ENCODE results near the gene CHRND.
"Not testable (repeated sequence)": the region's sequence is repeated elsewhere in the genome, so short reads cannot be mapped to it uniquely, and the experiment has no call there.

The CHRND gene

GRCh38 chr2:232525199-232525598 lies 761 bp upstream of the CHRND start:
- no peak for DNase-seq (ENCODE audit: low read depth in 1 of 2, low spot score in 1 of 2)

GRCh38 chr2:232526372-232526941 lies 497 bp downstream of the CHRND start:
- DNase-seq (ENCODE audit: low read depth in 1 of 2, low spot score in 1 of 2) = no peak

GRCh38 chr2:232527905-232528470 lies 2.0 kb downstream of the CHRND start:
- DNase-seq (ENCODE audit: low read depth in 1 of 2, low spot score in 1 of 2) = no peak

GRCh38 chr2:232528746-232529460 lies 2.9 kb downstream of the CHRND start:
- DNase-seq (ENCODE audit: low read depth in 1 of 2, low spot score in 1 of 2) = no peak

- DNase-seq (ENCODE audit: low read depth in 1 of 2, low spot score in 1 of 2) = no peak
Measured at GRCh38 chr2:232529806-232530547, 4.0 kb downstream of the CHRND start.

GRCh38 chr2:232530626-232531260 lies 4.8 kb downstream of the CHRND start:
- DNase-seq (ENCODE audit: low read depth in 1 of 2, low spot score in 1 of 2) = no peak

GRCh38 chr2:232532419-232532818 lies 6.5 kb downstream of the CHRND start:
- DNase-seq (ENCODE audit: low read depth in 1 of 2, low spot score in 1 of 2) = no peak

GRCh38 chr2:232532821-232533220 lies 6.9 kb downstream of the CHRND start:
- not testable (repeated sequence) for DNase-seq (ENCODE audit: low read depth in 1 of 2, low spot score in 1 of 2)

- no peak for DNase-seq (ENCODE audit: low read depth in 1 of 2, low spot score in 1 of 2)
Measured at GRCh38 chr2:232533944-232534710, 8.2 kb downstream of the CHRND start.

GRCh38 chr2:232534940-232535651 lies 9.1 kb downstream of the CHRND start:
- DNase-seq (ENCODE audit: low read depth in 1 of 2, low spot score in 1 of 2) = no peak

- DNase-seq (ENCODE audit: low read depth in 1 of 2, low spot score in 1 of 2) = no peak
Measured at GRCh38 chr2:232535761-232536530, 10.0 kb downstream of the CHRND start.

GRCh38 chr2:232537079-232537478 lies 11.1 kb downstream of the CHRND start:
- no peak for DNase-seq (ENCODE audit: low read depth in 1 of 2, low spot score in 1 of 2)

- DNase-seq (ENCODE audit: low read depth in 1 of 2, low spot score in 1 of 2) = no peak
Measured at GRCh38 chr2:232537499-232537898, 11.5 kb downstream of the CHRND start.

GRCh38 chr2:232538671-232539070 lies 12.7 kb downstream of the CHRND start:
- DNase-seq (ENCODE audit: low read depth in 1 of 2, low spot score in 1 of 2) = no peak

GRCh38 chr2:232539298-232540231 lies 13.6 kb downstream of the CHRND start, which contains the start of gene CHRNG:
CHRNG (plus strand) TSS chr2:232539692; CDS start chr2:232539748, 56 bp downstream.
- no peak for DNase-seq (ENCODE audit: low read depth in 1 of 2, low spot score in 1 of 2)

- no peak for DNase-seq (ENCODE audit: low read depth in 1 of 2, low spot score in 1 of 2)
Measured at GRCh38 chr2:232540441-232541041, 14.6 kb downstream of the CHRND start.

- no peak for DNase-seq (ENCODE audit: low read depth in 1 of 2, low spot score in 1 of 2)
Measured at GRCh38 chr2:232541195-232541960, 15.4 kb downstream of the CHRND start.

Data from activated CD4-positive, alpha-beta T cell treated with anti-CD3 and anti-CD28 coated beads, Interleukin-2, amount 50 U/mL, for 24 hours (primary cell).